ENCODE measurements around the gene C2orf78.
A peak's percentile ranks its signal among the peaks of the same experiment; 100 is the strongest.
"Not testable (repeated sequence)": the region's sequence is repeated elsewhere in the genome, so short reads cannot be mapped to it uniquely, and the experiment has no call there.

The C2orf78 gene

GRCh38 chr2:73776869-73777519 is 7.0 kb upstream of the C2orf78 start:
- Histone ChIP-seq H3K4me2 (ENCODE audit: insufficient read depth, low read length) (no peak overlapping the region), H3K27me3 (ENCODE audit: insufficient read depth, low read length, poor library complexity) (no peaks in the 10 kb centered on the region), H3K9ac (ENCODE audit: low read depth, low read length) (no peak overlapping the region), H3K79me2 (ENCODE audit: insufficient read depth, low read length) (peaks cover 31% of the 10 kb centered on the region), H3K4me1 (ENCODE audit: insufficient read depth, low read length) (peaks cover 27% of the 10 kb centered on the region), H3K9me3 (ENCODE audit: insufficient read depth, low read length, severe bottlenecking) (no peaks in the 10 kb centered on the region), H3K4me3 (ENCODE audit: low read depth in 1 of 2, low read length in 2 of 2) (no peak overlapping the region), H3K27ac (ENCODE audit: low read length) (no peak overlapping the region), H3K36me3 (ENCODE audit: insufficient read depth, low read length) (peaks cover 49% of the 10 kb centered on the region), H4K20me1 (ENCODE audit: insufficient read depth, low read length) (no peaks in the 10 kb centered on the region), H2AFZ (ENCODE audit: low read depth, low read length) (no peak overlapping the region)
- TF ChIP-seq CTCF (IDR thresholded peaks at IDR 0.05; ENCODE audit: borderline replicate concordance, extremely low read depth, low read length, poor library complexity, severe bottlenecking) (no peak), EZH2 (IDR thresholded peaks at IDR 0.05; ENCODE audit: borderline replicate concordance, low read depth, low read length, severe bottlenecking) (no peak)
- DNase-seq: no peak
- ATAC-seq (ENCODE audit: insufficient read depth, low read depth): no peak

- peak overlapping the region; percentile 95 for H2AFZ ChIP-seq (ENCODE audit: low read depth, low read length)
- peak overlapping the region; percentile 74 for H3K9ac ChIP-seq (ENCODE audit: low read depth, low read length)
- DNase-seq; ATAC-seq (ENCODE audit: insufficient read depth, low read depth); H3K9me3 ChIP-seq (ENCODE audit: insufficient read depth, low read length, severe bottlenecking); H3K27me3 ChIP-seq (ENCODE audit: insufficient read depth, low read length, poor library complexity); H4K20me1 ChIP-seq (ENCODE audit: insufficient read depth, low read length): not testable (repeated sequence)
- H3K79me2 ChIP-seq (ENCODE audit: insufficient read depth, low read length): peaks cover 31% of the 10 kb centered on the region
- peaks cover 27% of the 10 kb centered on the region for H3K4me1 ChIP-seq (ENCODE audit: insufficient read depth, low read length)
- peak overlapping the region; percentile 76 for H3K4me2 ChIP-seq (ENCODE audit: insufficient read depth, low read length)
- H3K36me3 ChIP-seq (ENCODE audit: insufficient read depth, low read length): peaks cover 31% of the 10 kb centered on the region
- peak overlapping the region; percentile 68 to 84 for H3K4me3 ChIP-seq (ENCODE audit: low read depth in 1 of 2, low read length in 2 of 2)
- peak overlapping the region; percentile 83 for H3K27ac ChIP-seq (ENCODE audit: low read length)
These were observed 5.0 kb upstream of the C2orf78 start for GRCh38 chr2:73778867-73779466.

GRCh38 chr2:73779467-73780236 is 4.3 kb upstream of the C2orf78 start, which contains the start of gene DUSP11:
Gene DUSP11 (minus strand): TSS chr2:73780103. CDS start chr2:73779974, 129 bp downstream.
- ATAC-seq (ENCODE audit: insufficient read depth, low read depth) (peak; percentile 99), DNase-seq (peak; percentile 97)
- Histone ChIP-seq H2AFZ (ENCODE audit: low read depth, low read length) (peak within 1 kb of the TSS; percentile 95), H3K27me3 (ENCODE audit: insufficient read depth, low read length, poor library complexity) (peaks cover 2% of the 10 kb centered on the region), H3K27ac (ENCODE audit: low read length) (peak within 1 kb of the TSS; percentile 83), H3K4me3 (ENCODE audit: low read depth in 1 of 2, low read length in 2 of 2) (peak within 1 kb of the TSS; percentile 68 to 84), H3K4me1 (ENCODE audit: insufficient read depth, low read length) (peaks cover 27% of the 10 kb centered on the region), H3K4me2 (ENCODE audit: insufficient read depth, low read length) (peak within 1 kb of the TSS; percentile 76), H3K36me3 (ENCODE audit: insufficient read depth, low read length) (peaks cover 24% of the 10 kb centered on the region), H3K9ac (ENCODE audit: low read depth, low read length) (peak within 1 kb of the TSS; percentile 74), H3K9me3 (ENCODE audit: insufficient read depth, low read length, severe bottlenecking) (no peaks in the 10 kb centered on the region), H3K79me2 (ENCODE audit: insufficient read depth, low read length) (peaks cover 31% of the 10 kb centered on the region), H4K20me1 (ENCODE audit: insufficient read depth, low read length) (no peaks in the 10 kb centered on the region)
- TF ChIP-seq EZH2 (IDR thresholded peaks at IDR 0.05; ENCODE audit: borderline replicate concordance, low read depth, low read length, severe bottlenecking) (no peak), CTCF (IDR thresholded peaks at IDR 0.05; ENCODE audit: borderline replicate concordance, extremely low read depth, low read length, poor library complexity, severe bottlenecking) (peak; percentile 98)

- TF ChIP-seq CTCF (IDR thresholded peaks at IDR 0.05; ENCODE audit: borderline replicate concordance, extremely low read depth, low read length, poor library complexity, severe bottlenecking) (no peak), EZH2 (IDR thresholded peaks at IDR 0.05; ENCODE audit: borderline replicate concordance, low read depth, low read length, severe bottlenecking) (no peak)
- Histone ChIP-seq H3K4me1 (ENCODE audit: insufficient read depth, low read length) (peaks cover 27% of the 10 kb centered on the region), H2AFZ (ENCODE audit: low read depth, low read length) (peak overlapping the region; percentile 95), H3K79me2 (ENCODE audit: insufficient read depth, low read length) (peaks cover 31% of the 10 kb centered on the region), H3K27ac (ENCODE audit: low read length) (0 out of 2 replicates have a peak overlapping the region, but pooled peaks have one; percentile 16), H3K4me2 (ENCODE audit: insufficient read depth, low read length) (peak overlapping the region; percentile 76), H4K20me1 (ENCODE audit: insufficient read depth, low read length) (no peaks in the 10 kb centered on the region), H3K4me3 (ENCODE audit: low read depth in 1 of 2, low read length in 2 of 2) (peak overlapping the region; percentile 68 to 84; a peak in 3 of 4 replicates), H3K9ac (ENCODE audit: low read depth, low read length) (peak overlapping the region; percentile 74), H3K9me3 (ENCODE audit: insufficient read depth, low read length, severe bottlenecking) (no peaks in the 10 kb centered on the region), H3K36me3 (ENCODE audit: insufficient read depth, low read length) (peaks cover 19% of the 10 kb centered on the region), H3K27me3 (ENCODE audit: insufficient read depth, low read length, poor library complexity) (peaks cover 2% of the 10 kb centered on the region)
- no peak for ATAC-seq (ENCODE audit: insufficient read depth, low read depth)
- no peak for DNase-seq
These were observed 3.8 kb upstream of the C2orf78 start for GRCh38 chr2:73780237-73780582.

DNA sequence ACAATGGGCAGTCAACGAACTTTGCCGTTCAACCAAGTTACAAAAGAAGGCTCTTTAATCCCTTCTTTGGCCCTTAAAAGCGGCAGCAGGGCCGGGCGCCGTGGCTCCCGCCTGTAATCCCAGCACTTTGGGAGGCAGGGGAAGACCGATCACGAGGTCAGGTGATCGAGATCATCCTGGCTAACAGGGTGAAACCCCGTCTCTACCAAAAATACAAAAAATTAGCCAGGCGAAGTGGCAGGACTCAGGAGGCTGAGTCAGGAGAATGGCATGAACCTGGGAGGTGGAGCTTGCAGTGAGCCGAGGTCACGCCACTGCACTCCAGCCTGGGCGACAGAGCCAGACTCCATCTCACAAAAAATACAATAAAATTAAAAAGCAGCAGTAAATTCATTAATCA is 581 bp upstream of the C2orf78 start:
- DNase-seq; H3K4me2 ChIP-seq (ENCODE audit: insufficient read depth, low read length); H3K4me3 ChIP-seq (ENCODE audit: low read depth in 1 of 2, low read length in 2 of 2); ATAC-seq (ENCODE audit: insufficient read depth, low read depth); H3K27me3 ChIP-seq (ENCODE audit: insufficient read depth, low read length, poor library complexity); H3K36me3 ChIP-seq (ENCODE audit: insufficient read depth, low read length); H3K27ac ChIP-seq (ENCODE audit: low read length); H3K9ac ChIP-seq (ENCODE audit: low read depth, low read length); H4K20me1 ChIP-seq (ENCODE audit: insufficient read depth, low read length); H3K9me3 ChIP-seq (ENCODE audit: insufficient read depth, low read length, severe bottlenecking): not testable (repeated sequence)
- peaks cover 15% of the 10 kb centered on the region for H3K79me2 ChIP-seq (ENCODE audit: insufficient read depth, low read length)
- H3K4me1 ChIP-seq (ENCODE audit: insufficient read depth, low read length): peaks cover 17% of the 10 kb centered on the region
- 0 out of 2 replicates have a peak overlapping the region, but pooled peaks have one; percentile 25 for H2AFZ ChIP-seq (ENCODE audit: low read depth, low read length)
